Measurements from ENCODE around the gene KIAA0753.

The KIAA0753 gene

DNA sequence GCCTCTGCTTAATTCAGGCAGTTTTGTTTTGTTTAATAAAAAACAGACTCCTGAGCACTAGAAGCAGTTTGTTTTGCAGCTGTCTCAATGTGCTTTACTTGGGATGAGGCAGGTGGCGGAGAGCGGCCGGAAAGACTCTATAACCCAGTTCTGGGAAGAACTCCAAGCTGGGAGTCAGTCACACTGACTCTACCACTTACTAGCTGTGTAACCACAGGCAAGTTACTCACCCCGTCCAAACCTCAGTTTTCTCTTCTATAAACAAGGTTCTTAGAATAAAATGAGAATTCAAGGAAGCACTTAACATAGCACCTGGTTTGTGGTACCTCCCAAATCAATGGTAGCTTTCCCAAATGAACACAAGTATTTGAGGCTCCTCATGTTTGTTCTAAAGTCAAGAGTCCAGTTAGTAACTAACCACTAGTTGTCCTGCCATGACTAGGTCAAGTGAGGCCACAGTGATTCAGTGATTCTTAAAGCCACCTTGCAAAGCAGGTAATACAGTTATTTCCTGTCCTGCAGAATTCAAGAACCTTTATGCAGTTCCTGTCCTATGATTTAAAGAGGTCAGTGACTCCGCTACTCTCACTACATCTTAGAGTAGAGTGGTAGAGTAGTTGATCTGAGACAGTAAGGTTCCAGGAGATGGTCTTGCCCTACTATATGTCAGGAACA, 3.1 kb upstream of the KIAA0753 start:
- no peaks in the 10 kb centered on the region for H3K27me3 ChIP-seq (ENCODE audit: insufficient read depth, poor library complexity, severe bottlenecking)
- H3K9me3 ChIP-seq (ENCODE audit: severe bottlenecking), result no peaks in the 10 kb centered on the region
- H3K36me3 ChIP-seq (ENCODE audit: low read depth), result peaks cover 61% of the 10 kb centered on the region
- ATAC-seq (ENCODE audit: low read depth) (peak; percentile 37), DNase-seq (ENCODE audit: low spot score) (no peak)
- TF ChIP-seq, protein P1, sequence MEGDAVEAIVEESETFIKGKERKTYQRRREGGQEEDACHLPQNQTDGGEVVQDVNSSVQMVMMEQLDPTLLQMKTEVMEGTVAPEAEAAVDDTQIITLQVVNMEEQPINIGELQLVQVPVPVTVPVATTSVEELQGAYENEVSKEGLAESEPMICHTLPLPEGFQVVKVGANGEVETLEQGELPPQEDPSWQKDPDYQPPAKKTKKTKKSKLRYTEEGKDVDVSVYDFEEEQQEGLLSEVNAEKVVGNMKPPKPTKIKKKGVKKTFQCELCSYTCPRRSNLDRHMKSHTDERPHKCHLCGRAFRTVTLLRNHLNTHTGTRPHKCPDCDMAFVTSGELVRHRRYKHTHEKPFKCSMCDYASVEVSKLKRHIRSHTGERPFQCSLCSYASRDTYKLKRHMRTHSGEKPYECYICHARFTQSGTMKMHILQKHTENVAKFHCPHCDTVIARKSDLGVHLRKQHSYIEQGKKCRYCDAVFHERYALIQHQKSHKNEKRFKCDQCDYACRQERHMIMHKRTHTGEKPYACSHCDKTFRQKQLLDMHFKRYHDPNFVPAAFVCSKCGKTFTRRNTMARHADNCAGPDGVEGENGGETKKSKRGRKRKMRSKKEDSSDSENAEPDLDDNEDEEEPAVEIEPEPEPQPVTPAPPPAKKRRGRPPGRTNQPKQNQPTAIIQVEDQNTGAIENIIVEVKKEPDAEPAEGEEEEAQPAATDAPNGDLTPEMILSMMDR (IDR thresholded peaks at IDR 0.05; ENCODE audit: poor library complexity, severe bottlenecking), result no peak
- peaks cover 41% of the 10 kb centered on the region for H3K4me1 ChIP-seq (ENCODE audit: insufficient read depth, poor library complexity, severe bottlenecking)
- H3K4me3 ChIP-seq (ENCODE audit: severe bottlenecking), result no peak overlapping the region
- H3K27ac ChIP-seq (ENCODE audit: poor library complexity, severe bottlenecking), result peak overlapping the region; percentile 94

GRCh38 chr17:6642592-6642991, 2.1 kb upstream of the KIAA0753 start:
- peak overlapping the region; percentile 94 for H3K27ac ChIP-seq (ENCODE audit: poor library complexity, severe bottlenecking)

DNA sequence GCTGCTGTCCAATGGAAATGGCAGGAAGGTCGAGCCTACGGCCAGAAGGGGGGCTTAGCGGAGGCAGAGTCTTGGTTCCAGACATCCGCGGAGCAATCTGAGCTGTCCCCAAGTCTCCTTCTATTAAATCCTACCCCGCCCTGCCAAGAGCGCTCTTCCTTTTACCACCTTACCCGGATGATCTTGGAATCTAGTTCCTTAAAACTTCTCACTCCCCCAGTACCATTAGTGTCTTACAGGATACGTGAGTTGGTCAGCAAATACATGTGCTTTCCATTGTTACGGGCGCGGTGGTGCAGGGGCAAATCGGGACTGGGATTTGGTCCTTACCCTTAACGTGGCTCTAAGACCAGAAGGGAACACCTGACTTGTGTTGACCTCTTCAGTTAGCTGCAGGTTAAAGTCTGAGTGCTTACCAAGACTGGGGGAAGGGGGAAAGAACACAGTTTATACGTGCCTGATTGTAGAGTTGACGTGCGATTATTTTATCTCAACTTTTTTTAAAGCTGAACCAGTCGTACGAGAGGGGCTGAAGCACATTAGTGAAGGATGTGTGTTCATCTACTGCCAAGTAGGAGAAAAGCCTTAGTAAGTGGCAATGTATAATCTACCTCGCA, 844 bp upstream of the KIAA0753 start:
- no peaks in the 10 kb centered on the region for H3K27me3 ChIP-seq (ENCODE audit: insufficient read depth, poor library complexity, severe bottlenecking)
- DNase-seq (ENCODE audit: low spot score) (no peak), ATAC-seq (ENCODE audit: low read depth) (peak; percentile 3; the same call in 2 of the 3 replicates)
- H3K9me3 ChIP-seq (ENCODE audit: severe bottlenecking), result no peaks in the 10 kb centered on the region
- TF ChIP-seq, protein P1 (IDR thresholded peaks at IDR 0.05; ENCODE audit: poor library complexity, severe bottlenecking), result no peak
- peaks cover 41% of the 10 kb centered on the region for H3K4me1 ChIP-seq (ENCODE audit: insufficient read depth, poor library complexity, severe bottlenecking)
- H3K27ac ChIP-seq (ENCODE audit: poor library complexity, severe bottlenecking), result peak overlapping the region; percentile 94
- H3K4me3 ChIP-seq (ENCODE audit: severe bottlenecking), result peak overlapping the region; percentile 64
- peaks cover 44% of the 10 kb centered on the region for H3K36me3 ChIP-seq (ENCODE audit: low read depth)

More at GRCh38 chr17:6642592-6642991, 2.1 kb upstream of the KIAA0753 start:
- Histone ChIP-seq H3K4me1 (ENCODE audit: insufficient read depth, poor library complexity, severe bottlenecking) (peaks cover 41% of the 10 kb centered on the region), H3K9me3 (ENCODE audit: severe bottlenecking) (no peaks in the 10 kb centered on the region), H3K27me3 (ENCODE audit: insufficient read depth, poor library complexity, severe bottlenecking) (no peaks in the 10 kb centered on the region), H3K36me3 (ENCODE audit: low read depth) (peaks cover 51% of the 10 kb centered on the region), H3K4me3 (ENCODE audit: severe bottlenecking) (no peak overlapping the region)
- DNase-seq (ENCODE audit: low spot score) (no peak), ATAC-seq (ENCODE audit: low read depth) (peak; percentile 21; the same call in 1 of the 3 replicates)
- TF ChIP-seq, protein P1 (IDR thresholded peaks at IDR 0.05; ENCODE audit: poor library complexity, severe bottlenecking), result no peak

DNA sequence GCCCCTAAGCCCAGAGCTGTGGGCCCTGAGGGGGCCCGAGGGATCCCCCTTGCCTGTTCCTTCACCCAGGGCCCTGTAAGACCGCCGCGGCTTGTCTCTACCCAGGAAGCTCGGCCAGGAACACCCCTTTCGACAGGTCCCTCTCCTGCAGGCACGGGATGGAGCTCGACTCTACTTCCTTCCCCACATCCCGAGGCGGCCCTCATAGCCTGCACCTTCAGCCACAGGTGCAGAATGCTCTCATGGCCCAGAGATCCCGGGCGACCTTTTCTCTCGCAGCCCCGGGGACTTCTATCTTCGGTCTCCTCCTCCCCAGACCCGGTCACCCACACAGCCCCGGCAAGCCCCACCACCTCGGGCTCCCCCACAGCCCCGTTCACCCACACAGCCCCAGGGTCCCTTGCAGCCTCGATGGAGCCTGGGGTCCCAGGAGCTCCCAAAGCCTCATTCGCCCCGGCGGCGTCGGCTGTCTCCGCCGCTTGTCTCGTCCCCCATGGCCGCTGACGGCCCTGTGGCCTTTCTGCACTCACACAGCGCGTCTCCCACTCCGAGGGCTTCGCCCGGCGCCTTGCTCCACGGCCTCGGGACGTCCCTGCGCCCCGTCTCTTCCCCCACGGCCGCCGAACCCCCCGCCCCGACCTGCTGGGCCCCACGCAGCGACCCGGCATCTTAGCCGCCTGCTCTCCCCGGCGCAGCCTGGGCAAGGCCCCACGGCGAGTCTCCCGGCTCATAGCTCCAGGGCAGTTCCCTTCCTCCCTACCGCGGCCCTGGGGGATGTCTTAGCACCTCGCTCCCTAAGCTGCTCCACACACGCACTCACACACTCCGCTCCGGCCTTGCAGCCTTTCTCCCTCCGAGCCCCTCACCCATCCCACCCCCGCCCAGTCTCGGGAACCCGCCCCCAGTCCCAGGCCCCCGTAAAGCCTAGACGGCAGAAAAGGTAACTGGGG, 650 bp downstream of the KIAA0753 start:
- Histone ChIP-seq H3K4me3 (ENCODE audit: severe bottlenecking) (peak overlapping the region; percentile 64), H3K9me3 (ENCODE audit: severe bottlenecking) (no peaks in the 10 kb centered on the region), H3K27me3 (ENCODE audit: insufficient read depth, poor library complexity, severe bottlenecking) (no peaks in the 10 kb centered on the region), H3K27ac (ENCODE audit: poor library complexity, severe bottlenecking) (peak overlapping the region; percentile 94), H3K36me3 (ENCODE audit: low read depth) (peaks cover 42% of the 10 kb centered on the region), H3K4me1 (ENCODE audit: insufficient read depth, poor library complexity, severe bottlenecking) (peaks cover 29% of the 10 kb centered on the region)
- no peak for DNase-seq (ENCODE audit: low spot score)
- TF ChIP-seq, protein P1 (IDR thresholded peaks at IDR 0.05; ENCODE audit: poor library complexity, severe bottlenecking), result no peak
- ATAC-seq (ENCODE audit: low read depth), result peak; percentile 37
